Posterior vena cava (tissue), 2 donors: ENCODE data around the gene EXOC4. TPM values are rescaled to one million over a fixed set of nuclear protein-coding genes. Genes with fewer than 3 reads are reported as not detected.

Experiments used
- DNase-seq: peaks from one replicate; pipeline ENCODE4 v3.0.0-alpha.2; 2020; ENCODE audit warnings: low spot score
- intact Hi-C, 2 donors: fragments of 100-400 bp; cut with DNase I; formaldehyde crosslinking; loops; one replicate each; pipeline versions ENCODE4 v1.14.1 to v1.14.2; 2022 to 2023
- total RNA-seq, 2 donors: library from RNA; stranded (reverse); fragmentation: NEBNext Ultra II Directional; extraction: Animal tissue kit (Norgen Biotek cat#: 25700); gene quantifications; one replicate each; pipeline ENCODE4 v1.2.1, GENCODE V29; 2021
- donor health status: DM: yes; HTN: yes; CAD: no.
- donor health status: DM: yes; HTN: yes; CAD: no.

The EXOC4 gene
- total RNA-seq, 2 donors from 2014 or later = 66.0 to 70.6 TPM

DNA sequence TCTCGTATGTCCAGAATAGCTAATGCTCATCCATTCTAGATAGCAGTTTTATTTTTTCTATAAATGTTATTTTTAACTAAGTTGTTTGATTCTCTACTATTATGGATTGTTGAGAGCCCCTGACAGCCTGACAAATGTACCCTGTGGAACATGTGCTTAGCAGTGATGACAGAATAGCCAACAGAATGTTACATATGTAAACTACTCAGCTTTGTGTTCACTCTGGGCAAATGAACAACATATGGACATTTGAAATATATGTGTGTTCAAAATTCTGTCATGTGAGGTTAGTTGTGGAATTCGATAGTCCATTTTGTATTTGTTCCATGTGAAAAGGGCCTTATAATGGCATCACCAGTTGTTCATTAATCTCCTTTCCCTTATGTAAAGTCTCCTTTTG, 199.7 kb downstream of the EXOC4 start:
- DNase-seq = no peak
- intact Hi-C loops = no loop called here

DNA sequence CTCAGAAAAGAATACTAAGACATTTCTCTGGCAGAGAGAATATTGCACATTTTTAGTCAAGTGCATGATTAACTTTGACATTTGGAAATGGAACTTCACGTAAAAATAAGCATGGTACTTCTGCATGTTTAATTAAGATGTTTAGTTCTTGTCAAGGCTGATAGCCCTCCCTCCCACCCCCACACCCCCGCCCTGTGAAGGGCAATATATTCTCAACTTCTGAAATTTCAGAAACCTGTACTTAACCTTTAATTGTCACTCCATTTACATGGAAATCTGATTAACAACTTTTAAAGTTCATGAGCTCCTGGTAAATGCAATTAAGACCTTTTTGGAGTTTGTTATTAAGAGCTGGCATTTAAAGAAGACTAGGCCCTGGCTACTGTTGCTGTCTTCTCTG, 205.8 kb downstream of the EXOC4 start:
- intact Hi-C loops = no loop called here
- no peak for DNase-seq

DNA sequence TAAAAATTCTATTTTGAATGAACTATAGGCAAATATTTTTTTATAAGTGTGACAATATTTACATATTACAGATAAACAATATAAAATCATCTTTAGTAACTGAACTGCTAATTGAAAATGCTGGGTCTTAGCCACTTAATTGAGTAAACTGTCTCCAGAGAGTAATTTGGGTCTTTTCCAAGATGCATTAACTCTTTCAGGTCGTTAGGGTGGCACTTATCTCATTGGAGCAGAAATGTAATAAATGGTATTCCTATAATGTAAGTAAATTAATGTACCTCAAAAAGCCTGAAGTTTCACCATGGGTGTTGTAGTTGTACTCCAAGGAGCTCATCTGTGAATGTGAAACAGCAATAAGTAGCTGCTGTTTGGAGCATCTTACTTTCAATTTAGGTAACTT, 208.5 kb downstream of the EXOC4 start:
- intact Hi-C loops = no loop called here
- no peak for DNase-seq

DNA sequence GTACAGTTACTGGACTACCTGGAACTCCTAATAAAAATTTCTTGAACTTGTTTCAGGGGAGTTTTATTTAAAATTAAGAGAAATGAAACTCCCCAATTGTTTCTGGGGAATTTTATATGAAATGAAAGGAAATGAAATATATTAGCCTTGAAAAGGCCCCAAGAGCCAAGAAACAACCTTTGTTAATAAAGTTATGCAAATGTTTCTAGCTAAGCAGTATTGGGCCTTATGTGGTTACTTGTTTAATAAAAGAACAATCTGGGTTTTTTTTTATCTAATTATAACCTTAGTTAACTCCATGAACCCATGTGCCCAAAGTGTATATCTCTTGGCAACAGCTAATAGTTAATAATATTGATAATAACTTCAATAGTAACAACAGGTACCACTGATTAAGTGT, 222.8 kb downstream of the EXOC4 start:
- intact Hi-C loops = no loop called here

DNA sequence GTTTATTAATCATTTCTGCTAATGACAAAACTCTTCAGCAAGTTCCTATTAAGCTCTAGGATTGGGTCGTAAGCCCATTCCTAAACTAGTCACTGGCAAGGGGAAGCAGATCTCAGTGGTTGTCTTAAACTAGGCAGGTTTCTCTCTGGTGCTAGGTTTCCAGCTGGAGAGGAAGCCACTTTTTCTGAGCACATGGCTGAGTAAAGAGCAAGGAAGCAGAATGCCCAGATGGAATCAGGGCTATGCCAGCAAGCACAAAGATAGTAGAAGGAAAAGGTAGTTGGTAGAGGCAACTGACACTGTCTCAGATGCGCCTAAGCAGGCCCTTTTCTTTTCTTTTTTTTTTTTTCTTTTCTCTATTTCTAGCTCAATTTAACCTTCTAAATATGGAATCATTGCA, 224.9 kb downstream of the EXOC4 start:
- intact Hi-C loops = no loop called here
- no peak for DNase-seq

More for the DNA sequence above, 222.8 kb downstream of the EXOC4 start:
- no peak for DNase-seq

DNA sequence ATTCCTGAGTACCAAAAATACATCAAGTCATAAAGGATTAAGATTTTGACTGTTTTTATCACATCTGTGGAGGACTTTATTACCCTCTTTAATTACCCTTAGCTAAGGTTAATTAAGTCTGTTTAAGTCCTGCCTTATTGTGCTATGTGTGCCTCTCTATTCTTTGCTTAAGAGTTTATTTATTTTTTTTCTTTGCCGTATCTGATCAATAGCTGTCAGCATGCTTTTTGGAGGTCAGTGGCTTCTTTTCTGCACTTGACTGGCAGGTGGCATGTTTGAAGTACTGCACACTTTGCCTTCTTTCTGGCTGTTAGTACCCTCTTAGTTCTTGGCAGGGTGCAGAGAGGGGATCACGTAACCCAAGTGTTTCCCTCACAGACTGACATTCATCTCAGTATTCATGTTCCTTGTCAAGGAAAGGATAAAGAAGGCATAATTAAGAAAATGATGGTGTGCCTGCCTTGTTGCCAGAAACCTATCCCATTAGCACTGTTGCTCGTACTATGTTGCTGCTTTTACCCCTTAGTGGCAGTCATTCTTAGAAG, 225.8 kb downstream of the EXOC4 start:
- intact Hi-C loops = no loop called here
- no peak for DNase-seq

DNA sequence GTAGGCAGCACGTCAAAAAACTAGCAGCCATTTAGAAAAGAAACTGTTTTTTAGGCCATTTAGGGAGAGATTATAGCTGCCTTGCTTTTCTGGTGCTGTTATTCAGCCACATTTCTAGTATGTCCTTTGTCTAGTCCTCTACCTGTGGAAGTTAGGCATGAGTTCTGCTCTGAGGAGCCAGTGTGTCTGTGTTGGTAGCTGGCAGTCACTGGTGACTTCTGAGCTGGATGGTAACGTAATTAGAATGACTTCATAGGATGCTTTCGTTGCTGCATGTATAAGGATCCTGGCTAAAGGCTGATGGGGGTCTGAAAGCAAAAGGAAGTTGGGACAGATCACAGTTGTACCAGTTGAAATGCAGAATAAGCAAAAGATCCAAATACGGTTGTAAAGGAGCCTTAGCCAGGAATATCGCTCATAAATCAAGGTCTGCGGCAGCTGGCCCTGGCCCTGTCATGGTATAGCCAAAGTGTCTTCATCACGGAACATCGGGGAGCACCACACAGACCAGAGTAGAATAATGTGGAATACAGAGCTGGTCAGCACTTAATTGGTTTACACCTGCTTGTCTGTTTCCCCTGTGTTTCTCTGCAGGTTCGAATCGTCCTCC, 226.7 kb downstream of the EXOC4 start:
- intact Hi-C loops = no loop called here
- no peak for DNase-seq

DNA sequence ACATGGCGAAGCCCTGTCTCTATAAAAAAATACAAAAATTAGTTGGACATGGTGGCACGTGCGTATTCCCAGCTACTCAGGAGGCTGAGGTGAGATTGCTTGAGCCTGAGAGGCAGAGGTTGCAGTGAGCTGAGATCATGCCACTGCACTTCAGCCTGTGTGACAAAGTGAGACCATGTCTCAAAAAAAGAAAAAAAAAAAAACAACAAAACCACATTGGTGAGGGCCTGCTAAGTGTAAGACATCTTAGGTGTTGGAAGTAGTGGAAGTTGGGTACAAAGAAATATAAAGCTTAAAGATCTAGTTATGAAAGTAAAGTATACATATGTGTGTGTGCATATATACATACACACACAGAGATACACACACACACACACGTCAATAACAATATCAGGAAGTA, 228.0 kb downstream of the EXOC4 start:
- DNase-seq = no peak
- intact Hi-C loops = no loop called here

DNA sequence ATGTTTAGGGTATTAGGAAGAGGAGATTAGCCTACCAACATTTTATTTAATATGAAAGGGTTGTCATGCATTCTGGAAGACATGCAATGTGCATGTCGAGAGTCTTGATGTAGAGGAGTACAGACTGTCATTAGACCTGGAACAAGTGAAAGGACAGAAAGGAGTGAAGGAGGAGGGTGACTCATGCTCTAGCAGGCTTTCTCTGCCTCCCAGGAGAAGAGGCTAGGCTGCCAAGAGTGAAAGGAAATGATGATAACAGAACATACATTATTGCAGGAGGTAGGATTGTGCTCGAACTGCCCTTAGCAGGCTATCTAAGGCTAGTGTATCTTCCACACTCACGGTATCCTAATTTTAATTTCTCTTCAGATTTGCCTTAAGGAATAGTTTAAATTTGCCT, 228.8 kb downstream of the EXOC4 start:
- intact Hi-C loops = no loop called here
- no peak for DNase-seq

DNA sequence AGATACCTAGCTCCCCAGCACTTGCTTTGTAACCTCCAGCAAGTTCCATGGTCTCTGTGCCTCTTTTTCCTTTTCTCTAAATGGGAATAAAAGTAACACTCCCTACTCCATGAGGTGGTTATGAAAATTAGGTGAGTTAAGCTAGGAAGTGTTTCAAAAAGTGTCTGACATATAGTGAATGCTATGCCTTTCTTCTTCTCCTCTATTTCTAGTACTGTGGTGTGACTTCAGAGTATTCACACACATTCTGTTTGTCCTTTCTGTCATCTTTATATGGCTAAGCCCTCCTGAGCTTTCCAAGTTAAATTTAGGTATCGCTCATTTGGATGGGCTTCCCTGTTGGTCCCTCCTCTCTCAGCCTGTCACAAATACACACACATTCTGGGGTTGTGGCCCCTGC, 229.7 kb downstream of the EXOC4 start:
- DNase-seq = no peak
- intact Hi-C loops = no loop called here

DNA sequence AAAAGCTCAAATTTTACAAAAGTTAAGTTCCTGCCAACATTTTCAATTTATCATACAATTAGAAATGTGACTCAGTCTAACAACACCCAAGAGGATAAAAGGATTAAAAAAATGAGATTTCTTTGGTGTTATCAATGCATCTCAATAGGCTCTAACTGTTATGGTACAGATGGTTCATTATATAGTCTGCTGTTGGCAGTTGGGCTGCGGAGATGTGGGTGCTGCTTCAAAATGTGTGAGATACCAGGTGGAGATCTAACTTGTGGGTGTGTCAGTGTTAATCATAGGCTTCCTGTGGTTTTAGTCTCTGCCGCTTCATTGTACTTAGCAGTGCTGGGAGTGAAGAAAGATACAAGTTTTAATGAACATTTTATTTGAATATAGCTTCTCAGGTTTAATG, 231.2 kb downstream of the EXOC4 start:
- no peak for DNase-seq
- intact Hi-C loops = no loop called here

DNA sequence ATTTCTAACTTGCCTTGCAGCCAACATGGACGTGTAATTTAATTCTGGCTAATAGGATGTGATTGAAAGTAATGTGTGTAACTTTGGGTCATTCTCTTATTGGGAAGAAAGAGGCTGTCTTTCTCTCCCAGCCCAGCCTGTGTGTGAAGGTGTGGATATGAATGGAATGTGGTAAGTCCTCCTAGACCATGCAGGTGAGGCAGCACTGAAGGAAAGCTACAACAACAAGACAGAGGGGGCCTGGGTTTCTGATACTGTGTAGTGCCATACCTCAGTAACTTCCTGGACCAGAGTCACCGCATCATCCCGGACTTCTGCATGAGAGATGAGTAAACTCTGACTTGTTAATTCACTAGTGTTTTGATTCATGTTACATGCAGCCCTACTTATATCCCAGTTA, 237.0 kb downstream of the EXOC4 start:
- intact Hi-C loops = no loop called here
- DNase-seq = no peak

DNA sequence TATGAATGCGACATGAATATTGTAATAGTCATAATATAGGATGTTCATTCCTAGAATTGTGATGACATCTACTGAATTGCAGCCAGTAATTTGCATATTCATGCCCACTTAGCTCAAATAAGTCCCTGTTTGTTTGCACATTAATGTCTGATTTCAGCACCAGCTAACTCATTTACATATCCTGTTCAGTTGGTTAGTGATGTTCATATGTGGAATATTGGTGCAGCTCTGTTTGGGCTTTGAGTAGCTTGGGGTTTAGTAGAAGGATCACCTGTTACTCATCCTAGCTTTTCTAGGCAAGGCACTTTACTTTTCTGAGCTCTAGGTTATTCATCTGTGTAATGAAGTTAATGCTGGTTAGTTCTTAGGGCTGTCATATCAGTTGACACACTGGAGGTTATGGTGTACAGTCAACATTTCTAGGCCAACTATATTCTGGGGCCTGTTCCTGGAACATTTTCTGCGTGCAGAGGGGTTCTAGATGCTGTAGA, 238.4 kb downstream of the EXOC4 start:
- intact Hi-C loops = no loop called here
- no peak for DNase-seq

DNA sequence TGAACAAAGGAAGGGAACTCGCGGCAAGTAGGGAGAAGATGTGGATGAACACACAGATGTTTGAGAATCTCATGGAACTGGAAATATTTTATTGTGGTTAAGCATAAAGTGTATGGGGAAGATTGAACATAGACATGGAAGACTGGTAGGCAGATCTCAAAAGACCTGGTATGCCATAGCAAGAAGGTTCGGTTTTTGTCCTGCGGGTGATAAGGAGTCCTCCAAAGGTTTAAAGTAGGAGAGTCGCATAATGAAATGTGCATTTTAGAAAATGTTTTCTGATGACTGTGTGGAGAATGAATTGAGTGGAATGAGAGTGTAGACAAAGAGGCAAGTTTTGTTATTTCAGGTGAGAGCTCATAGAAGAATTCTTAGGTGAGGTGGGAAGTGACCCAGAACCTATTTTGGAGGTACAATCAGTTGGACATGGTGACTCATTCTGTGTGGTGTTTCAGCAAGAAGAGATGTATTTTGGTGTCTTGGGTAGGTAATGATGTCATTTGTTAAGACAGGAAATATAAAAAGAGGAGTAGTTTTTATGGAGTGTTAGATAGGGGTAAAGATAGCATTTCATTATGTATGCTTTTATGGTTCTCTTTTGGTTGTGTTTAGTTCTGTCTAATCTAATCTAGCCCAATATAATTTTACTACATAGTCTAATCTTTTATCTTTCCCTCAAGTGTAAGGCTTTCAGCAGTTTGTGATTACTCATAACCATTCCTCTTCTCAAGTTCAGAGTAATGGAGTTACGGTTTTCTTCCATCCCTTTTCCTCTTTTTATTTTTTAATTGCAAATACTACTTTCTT, 239.2 kb downstream of the EXOC4 start:
- DNase-seq = no peak
- intact Hi-C loops = no loop called here

DNA sequence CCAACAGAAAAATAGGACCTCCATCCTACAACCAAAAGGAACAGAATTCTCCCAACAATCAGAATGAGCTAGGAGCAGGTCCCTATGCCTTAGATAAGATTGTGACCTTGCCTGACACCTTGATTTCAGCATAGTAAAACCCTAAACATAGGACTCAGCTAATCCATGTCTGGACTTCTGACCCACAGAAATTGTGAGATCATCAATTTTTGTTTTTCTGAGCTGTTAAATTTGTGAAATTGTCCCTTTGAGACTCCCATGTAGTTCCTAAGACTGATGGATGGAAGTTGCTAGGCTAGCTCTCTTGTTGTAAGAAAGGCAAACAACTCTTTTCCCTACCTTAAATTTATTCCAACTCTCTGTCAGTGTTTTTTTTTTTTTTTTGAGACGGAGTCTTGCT, 244.2 kb downstream of the EXOC4 start:
- no peak for DNase-seq
- intact Hi-C loops = no loop called here

DNA sequence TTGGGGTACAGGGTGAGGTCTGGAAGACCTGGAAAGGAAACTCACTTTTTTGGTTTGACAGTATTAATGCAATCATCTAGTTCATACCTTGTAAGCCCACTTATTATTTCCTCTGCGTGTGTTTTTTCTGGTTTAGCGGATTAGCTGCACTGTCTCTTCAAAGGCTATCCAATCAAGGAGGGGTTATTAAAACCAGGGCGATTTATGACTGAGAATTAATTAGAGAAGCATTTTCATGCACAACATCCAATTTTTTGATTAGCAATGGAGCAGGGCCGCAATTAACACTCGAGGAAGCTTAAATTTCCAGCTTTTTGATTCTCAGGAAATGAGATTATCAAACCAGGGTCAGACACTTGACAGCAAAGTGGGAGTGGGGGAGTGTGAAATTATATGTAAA, 248.9 kb downstream of the EXOC4 start:
- no peak for DNase-seq
- intact Hi-C loops = no loop called here

DNA sequence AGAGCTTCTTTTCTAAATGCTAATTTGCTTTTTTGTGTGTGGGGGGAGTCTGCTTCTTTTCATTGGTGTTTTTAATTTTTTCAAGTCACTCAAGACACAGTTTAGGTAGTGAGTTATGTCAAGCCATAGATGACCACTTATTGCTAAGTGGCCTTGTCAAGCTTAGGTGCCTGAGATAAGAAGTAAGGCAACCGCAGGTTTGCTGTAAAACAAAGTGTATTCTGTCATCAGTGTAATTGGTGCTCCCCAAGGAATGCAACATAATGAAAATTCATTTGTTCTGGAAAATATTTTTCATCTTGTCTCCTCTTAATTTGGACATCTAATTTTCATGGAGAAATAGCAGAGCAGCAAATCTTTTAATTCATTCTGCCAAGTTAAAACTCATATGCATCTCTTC, 249.6 kb downstream of the EXOC4 start:
- intact Hi-C loops = no loop called here
- DNase-seq = no peak

DNA sequence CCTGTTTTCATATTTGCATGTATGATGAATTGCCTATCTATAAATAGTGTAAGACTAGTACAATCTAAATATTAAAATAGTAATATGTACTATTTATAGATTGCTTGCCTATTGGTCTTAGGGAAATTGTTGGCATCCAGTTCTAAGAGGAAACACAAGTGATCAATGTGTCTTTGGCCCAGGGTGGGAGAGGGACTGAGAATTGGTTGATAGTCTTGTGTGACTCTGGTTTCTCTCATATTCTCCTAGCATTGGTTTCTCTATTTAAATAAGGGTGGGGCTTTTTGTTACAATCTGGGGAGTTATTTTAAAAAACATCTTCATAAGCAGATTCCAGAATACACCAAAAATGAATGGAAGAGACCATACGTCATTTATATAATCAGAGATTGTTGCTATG, 250.1 kb downstream of the EXOC4 start:
- DNase-seq = no peak
- intact Hi-C loops = no loop called here

DNA sequence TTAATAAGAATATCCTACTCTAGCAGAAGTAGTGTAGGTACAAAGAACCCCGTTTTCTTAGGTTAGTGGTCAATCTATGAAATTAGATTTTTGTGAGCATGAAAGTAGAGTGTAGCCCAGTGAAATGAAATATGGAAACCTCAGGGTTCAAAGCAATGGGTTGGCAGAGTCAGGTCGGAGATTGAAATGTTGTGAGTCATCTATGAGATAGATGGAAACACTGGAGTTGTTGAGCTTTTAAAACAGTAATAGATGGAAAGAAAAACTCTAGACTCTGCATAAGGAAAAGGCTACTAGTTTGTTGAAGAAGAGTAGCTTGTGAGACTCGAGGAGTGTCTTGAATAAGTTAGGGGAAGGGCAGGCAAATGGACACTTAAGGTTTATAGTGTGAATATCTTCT, 251.9 kb downstream of the EXOC4 start:
- intact Hi-C loops = no loop called here
- DNase-seq = no peak

DNA sequence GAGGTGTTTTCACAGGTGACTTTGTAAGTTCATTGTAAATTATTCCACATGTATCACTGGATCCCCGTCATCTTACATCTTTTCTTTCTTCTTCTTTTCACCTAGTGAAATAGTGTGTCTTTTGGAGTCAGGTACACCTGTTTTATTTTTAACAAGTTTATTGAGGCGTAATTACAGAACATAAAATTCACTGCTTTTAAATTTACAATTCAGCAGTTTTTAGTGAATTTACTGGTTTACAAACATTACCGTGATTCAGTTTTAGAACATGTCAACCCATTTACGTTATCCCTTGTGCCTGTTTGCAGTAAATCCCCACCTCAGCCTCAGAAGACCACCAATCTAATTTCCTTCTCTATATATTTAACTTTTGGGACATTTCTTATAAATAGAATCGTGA, 256.9 kb downstream of the EXOC4 start:
- intact Hi-C loops = no loop called here
- no peak for DNase-seq
